ENCODE data around the gene GALNT10.

The GALNT10 gene

GRCh38 chr5:154300207-154300883 lies 109.8 kb downstream of the GALNT10 start:
- no peak for DNase-seq (ENCODE audit: low read depth)
- TF ChIP-seq CTCF (IDR thresholded peaks at IDR 0.05; ENCODE audit: low read length, missing control alignments) = no peak
- no peak overlapping the region for H3K4me3 ChIP-seq (replicated peaks; ENCODE audit: low read depth, low read length)

GRCh38 chr5:154301726-154302125 lies 111.2 kb downstream of the GALNT10 start:
- DNase-seq (ENCODE audit: low read depth) = no peak
- TF ChIP-seq CTCF (IDR thresholded peaks at IDR 0.05; ENCODE audit: low read length, missing control alignments) = no peak
- H3K4me3 ChIP-seq (replicated peaks; ENCODE audit: low read depth, low read length) = no peak overlapping the region

GRCh38 chr5:154302161-154302560 lies 111.6 kb downstream of the GALNT10 start:
- H3K4me3 ChIP-seq (replicated peaks; ENCODE audit: low read depth, low read length) = no peak overlapping the region
- DNase-seq (ENCODE audit: low read depth) = peak; percentile 29
- no peak for TF ChIP-seq CTCF (IDR thresholded peaks at IDR 0.05; ENCODE audit: low read length, missing control alignments)

DNA sequence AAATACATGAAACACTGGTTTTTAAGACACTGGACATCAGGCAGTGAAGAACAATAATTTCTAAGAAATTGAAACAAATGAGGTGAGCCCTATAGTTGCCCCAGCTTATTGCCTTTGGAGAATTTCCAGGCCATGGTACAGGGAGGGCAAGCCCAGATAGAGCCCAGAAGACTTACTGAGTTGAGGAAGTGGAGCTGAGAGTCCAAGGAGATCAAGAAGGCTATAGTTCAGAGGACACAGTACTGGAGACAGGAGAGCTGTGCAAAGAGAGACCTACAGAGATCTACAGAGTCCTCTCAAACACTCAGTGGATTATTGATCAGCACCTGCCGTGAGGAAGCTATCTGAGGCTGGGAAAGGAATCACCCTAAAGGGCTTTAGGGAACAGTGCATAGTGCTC lies 112.6 kb downstream of the GALNT10 start:
- no peak overlapping the region for H3K4me3 ChIP-seq (replicated peaks; ENCODE audit: low read depth, low read length)
- TF ChIP-seq CTCF (IDR thresholded peaks at IDR 0.05; ENCODE audit: low read length, missing control alignments) = no peak
- no peak for DNase-seq (ENCODE audit: low read depth)

- H3K4me3 ChIP-seq (replicated peaks; ENCODE audit: low read depth, low read length) = no peak overlapping the region
- no peak for TF ChIP-seq CTCF (IDR thresholded peaks at IDR 0.05; ENCODE audit: low read length, missing control alignments)
- DNase-seq (ENCODE audit: low read depth) = peak; percentile 57
These were observed 118.2 kb downstream of the GALNT10 start for GRCh38 chr5:154308443-154309370.

- no peak for TF ChIP-seq CTCF (IDR thresholded peaks at IDR 0.05; ENCODE audit: low read length, missing control alignments)
- no peak overlapping the region for H3K4me3 ChIP-seq (replicated peaks; ENCODE audit: low read depth, low read length)
- peak; percentile 53 for DNase-seq (ENCODE audit: low read depth)
These were observed 118.8 kb downstream of the GALNT10 start for GRCh38 chr5:154309371-154309745.

Data from fibroblast of pulmonary artery (primary cell).